HT-29 (cell line): ENCODE results near the gene TRAK1. TPM values are rescaled to one million over a fixed set of nuclear protein-coding genes. Genes with fewer than 3 reads are reported as not detected.

ENCODE experiments used
- DNase-seq: peaks from one replicate; pipeline ENCODE4 v3.0.0-alpha.2; 2015; ENCODE audit warnings: low spot score
- total RNA-seq: library from RNA; depleted of rRNA; stranded (reverse); fragments of >200 nt; shearing (Covaris generic); gene quantifications from 2 replicates; pipeline ENCODE4 v1.2.3, GENCODE V29; 2014

TRAK1 gene
- total RNA-seq, 1 experiment from 2014 or later = 186 TPM

DNA sequence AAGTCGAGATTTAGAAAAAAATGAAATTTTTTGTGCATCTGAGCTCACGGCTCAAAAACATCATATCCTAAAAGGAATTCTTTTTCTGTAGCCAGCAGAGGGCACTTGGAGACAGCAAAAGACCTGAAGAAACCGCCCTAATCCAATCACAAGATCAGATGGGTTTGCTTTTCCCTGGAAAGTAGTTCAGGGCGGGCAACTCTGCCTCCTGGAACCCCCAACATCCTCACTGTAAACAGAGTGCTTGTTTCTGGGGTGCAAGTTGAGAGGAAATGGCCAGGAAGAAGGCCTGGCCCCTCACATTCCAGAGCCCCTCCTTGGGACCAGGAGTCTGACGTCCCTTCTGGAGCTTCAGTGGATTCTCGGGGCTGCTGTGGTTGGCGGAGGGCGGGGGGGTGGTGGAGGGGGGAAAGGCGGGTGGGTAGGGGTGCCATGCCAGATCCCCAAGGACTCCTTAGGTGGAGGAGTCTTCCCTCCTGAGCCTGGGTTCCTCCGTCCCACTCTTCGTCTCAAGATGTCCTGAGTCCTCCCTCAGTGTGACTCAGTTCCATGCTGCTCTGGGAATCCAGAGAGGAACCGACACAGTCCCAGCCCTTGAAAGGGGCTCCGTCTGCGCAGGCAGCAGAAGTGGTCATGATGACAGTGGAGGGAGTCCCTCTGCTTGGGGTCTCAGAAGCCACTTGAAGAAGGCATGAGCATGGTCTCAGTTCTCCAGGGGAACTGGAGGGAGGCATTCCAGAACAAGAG, 139.0 kb downstream of the TRAK1 start:
- DNase-seq = peak; percentile 67

DNA sequence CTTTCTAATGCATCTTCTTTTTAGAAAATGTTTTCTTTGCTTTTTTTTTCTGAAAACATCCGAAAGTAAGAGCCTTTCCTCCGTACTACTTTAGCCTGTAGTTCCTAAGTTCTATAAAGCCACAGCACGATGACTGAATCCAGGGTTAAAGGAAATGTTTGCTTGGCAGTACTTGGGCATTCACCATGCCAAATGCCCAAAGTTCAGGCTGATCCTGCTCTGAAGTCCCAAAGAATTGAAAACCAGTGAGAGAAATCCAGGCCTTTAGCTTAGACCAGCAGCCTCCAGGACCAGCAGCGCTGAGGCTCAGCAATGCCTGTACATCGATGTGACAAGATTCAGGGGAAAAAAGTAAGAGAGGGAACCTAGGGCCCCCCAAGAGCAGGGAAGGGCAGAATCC, 139.7 kb downstream of the TRAK1 start:
- no peak for DNase-seq

DNA sequence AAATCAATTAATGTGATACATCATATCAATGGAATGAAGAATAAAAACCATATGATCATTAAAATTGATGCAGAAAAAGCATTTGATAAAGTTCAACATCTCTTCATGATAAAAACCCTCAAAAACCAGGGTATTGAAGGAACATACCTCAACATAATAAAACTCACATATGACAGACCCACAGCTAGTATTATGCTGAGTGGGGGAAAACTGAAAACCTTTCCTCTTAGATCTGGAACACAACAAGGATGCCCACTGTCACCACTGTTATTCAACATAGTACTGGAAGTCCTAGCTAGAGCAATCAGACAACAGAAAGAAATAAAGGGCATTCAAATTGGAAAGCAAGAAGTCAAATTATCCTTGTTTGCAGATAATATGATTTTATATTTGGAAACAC, 144.4 kb downstream of the TRAK1 start:
- DNase-seq = no peak

DNA sequence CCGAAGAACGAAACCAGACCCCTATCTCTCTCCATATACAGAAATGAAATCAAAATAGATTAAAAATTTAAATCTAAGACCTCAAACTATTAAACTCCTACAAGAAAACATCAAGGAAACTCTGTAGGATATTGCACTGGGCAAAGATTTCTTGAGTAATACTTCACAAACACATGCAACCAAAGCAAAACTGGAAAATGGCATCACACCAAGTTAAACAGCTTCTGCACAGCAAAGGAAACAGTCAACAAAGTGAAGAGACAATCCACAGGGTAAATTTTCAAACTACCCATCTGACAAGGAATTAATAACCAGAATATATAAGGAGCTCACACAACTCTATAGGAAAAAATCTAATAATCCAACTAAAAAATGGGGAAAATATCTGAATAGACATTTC, 145.5 kb downstream of the TRAK1 start:
- no peak for DNase-seq

DNA sequence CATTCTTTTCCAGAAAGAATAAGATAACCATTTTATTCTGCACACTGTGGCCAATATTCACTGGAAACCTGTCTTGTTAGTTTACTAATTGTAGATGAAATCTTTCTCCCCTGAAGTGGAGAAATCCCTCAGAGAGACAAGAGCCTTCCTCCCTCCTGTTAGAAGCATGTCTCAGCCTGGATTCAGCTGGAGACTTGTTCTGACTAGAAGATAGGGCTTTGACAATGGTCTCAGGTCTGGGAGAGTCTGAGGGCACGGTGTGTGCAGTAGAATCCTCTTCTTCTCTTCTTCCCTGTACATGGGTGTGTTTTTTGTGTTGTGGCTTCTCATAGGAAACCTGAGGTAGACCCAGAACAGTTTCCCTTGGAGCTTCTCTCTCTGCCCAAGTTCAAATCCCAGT, 154.9 kb downstream of the TRAK1 start:
- DNase-seq = no peak

DNA sequence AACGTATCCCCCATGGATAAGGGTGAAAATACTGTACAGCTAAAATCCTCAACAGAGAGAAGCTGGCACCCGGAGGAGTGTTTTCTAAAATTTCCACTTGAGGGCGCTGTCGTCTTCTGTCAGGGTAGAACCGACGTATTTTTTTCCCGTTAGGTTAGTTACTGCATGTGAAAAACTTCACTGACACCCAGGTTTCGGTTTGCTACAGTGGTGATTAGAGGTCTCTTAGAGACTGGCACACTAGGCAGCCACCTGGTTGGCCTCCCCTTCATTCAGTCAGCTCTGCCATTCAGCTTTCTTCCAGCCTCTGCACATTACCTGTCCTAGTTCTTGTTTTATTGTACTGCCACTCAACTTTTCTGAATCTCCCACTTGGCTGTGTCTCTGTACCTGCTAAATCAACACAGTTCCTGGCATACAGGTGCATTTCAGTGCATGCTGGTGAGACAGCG, 156.4 kb downstream of the TRAK1 start:
- peak; percentile 82 for DNase-seq

DNA sequence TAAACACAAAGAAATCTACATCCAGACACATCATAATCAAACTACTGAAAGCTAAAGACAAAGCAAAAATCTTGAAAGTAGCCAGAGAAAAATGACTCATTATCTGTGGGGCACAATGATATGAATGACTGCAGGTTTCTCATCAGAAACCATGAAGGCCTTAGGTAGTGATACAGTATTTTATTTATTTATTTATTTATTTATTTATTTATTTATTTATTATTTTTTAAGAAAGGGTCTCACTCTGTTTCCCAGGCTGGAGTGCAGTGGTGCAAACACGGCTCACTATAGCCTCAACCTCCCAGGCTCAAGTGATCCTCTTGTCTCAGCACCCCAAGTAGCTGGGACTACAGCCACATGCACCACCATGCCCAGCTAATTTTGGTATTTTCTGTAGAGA, 159.6 kb downstream of the TRAK1 start:
- DNase-seq = no peak

DNA sequence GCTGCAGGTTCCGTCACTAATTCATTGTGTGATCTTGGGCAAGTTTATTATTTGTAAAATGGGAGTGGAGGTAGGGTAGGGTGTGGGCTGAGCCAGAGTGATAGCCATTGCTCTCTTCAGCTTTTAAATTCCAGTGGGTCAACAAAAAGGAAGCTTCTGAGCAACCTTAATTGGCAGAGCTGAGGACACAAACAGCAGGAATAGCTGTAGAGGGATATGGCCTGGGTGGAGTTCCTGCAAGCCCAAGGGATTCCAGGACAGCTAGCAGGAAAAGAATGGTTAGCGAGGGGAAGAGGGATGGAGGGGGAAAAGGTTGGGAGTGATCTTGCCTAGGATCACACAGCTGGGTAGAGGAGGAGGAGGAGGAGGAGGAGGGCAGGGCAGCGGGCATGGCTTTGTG, 163.4 kb downstream of the TRAK1 start:
- no peak for DNase-seq

DNA sequence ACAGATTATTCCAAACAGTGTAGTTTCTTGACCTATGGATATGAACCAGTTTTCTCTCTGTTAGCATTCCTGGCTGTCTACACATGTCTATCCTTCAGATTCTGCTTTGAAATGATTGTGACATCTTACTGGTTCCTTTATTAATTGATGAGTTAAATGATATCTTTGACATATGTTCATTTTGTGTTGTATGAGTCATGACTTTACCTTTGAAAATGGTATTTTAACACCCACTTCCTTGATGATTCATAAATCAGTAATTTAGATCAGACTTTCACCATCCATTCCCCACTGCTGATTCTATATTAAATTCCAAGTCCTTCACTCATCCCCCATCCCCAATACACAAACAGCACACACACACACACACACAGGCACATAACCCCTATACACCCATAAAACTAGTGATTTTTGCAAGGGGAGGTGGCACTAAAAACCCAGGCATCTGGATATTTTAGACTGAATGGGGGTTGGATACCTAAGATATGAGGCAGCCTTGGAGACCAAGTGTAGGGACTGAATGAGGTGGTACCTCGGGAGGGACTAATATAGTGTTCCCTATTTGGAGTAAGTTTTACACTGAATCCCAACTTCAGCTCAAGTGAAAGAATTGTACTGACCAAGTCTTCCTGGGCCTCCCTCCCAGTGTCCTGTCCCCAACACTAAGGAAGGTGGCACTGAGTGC, 165.1 kb downstream of the TRAK1 start:
- DNase-seq = peak; percentile 39

DNA sequence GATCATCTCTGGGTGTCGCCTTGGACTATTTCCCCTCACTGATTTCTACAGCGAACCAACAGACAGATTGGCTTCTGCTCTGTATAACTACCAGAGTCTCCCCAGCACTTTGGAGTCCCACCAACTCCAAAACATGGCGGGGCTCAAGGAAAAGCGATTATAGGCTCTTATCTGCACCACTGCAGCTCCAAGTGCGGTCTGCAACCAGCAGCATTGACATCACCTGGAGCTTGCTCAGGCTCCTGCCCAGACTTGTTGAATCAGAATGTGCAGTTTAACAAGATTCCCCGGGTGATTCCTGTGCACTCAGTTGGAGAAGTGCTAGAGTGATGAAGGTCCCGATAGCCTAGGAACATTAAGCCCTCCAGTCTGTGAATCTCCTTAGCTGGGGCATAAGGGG, 165.8 kb downstream of the TRAK1 start:
- no peak for DNase-seq

DNA sequence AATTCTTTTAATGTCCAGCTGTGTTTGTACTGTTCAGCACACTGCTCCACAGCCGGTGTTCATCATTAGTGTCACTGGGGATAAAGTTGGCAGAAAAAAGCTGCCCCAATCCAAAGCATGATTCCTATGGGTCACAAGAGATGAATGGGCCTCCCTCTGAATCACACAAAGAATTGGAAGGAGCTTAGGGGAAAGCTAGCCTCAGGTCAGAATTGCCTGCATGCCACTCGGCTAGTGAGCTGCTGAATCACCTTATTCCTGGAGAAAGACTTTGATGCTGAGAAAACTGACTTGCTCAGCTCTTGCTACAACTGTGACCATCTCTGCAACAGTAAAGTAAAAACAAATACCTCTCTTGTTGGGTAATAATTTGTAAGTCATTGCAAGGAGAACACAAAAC, 171.4 kb downstream of the TRAK1 start:
- no peak for DNase-seq

DNA sequence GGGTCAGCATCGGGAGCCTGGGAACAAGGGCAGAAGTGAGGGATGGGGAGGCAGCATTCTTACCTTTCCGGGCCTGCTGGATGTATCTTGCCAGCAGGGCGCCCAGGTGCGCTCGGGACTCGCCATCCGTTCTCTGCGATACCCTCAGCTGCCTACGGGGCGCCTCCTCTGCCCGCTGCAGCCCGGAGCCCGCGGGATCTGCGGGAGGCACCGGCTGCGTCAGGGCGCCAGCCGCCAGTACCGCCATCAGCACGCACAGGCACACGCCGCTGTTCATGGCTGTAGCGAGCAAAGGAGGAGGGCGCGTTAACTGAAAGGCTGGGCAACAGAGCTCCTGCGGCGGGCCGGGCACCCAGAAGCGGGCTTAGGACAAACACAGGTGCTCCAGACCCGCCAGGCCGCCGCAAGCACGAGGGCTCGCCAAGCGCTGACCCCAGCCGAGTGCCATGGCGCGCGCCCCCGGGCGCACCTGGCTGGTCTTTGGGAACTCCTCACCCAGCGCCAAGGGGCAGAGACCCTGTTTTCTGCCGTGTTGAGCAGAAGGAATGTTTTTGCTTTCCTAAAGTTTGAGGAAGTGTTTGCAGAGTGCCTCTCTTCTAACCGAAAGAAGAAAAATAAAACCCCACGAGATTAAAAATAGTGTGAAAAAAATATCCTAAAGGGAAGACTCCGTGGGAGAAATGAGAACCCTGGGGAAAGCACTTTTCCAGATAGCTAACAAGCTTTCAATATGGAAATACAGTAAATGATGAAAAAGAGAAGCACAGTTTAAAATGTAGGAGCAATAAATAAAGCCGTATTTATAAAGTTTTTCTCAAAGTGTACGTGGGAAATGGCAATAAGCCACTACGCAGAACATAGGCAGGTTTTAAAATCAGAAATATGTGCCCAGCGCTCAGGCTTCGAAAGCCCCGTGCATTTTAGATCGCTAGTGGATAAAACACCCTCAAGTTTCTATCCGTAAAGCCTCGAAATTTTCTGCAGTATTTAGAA, 172.5 kb downstream of the TRAK1 start:
- no peak for DNase-seq

DNA sequence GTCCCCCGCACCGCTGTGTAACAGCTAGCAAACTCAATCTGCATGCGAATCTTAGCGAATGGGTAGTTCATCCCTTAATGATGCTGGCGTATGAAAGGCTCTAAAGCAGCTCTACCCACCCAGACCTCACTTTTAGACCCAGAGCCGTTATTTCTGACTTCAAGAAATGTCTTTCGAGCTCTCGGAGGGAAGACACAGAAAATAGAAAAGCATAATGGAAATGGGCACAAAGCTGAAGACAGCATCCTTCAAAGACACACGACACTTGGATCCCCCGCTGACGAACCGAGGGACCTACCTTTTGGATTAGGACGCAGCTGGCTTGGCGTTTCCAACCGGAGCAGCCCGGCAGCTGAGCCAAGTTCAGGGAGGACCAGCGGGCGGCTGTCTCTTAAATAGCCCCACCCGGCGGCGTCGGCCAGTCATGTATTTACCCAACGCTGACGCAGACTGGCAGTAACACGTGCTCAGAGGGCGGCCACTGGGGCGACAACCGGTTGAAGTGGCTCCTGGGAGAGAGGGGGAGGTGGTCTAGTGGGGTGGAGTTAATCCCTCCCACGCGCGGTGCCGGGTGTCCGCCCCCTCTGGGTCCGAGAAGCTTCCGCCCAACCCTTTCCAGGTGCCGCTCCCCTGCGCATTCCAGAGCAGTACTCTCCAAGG, 173.4 kb downstream of the TRAK1 start:
- peak; percentile 41 for DNase-seq

DNA sequence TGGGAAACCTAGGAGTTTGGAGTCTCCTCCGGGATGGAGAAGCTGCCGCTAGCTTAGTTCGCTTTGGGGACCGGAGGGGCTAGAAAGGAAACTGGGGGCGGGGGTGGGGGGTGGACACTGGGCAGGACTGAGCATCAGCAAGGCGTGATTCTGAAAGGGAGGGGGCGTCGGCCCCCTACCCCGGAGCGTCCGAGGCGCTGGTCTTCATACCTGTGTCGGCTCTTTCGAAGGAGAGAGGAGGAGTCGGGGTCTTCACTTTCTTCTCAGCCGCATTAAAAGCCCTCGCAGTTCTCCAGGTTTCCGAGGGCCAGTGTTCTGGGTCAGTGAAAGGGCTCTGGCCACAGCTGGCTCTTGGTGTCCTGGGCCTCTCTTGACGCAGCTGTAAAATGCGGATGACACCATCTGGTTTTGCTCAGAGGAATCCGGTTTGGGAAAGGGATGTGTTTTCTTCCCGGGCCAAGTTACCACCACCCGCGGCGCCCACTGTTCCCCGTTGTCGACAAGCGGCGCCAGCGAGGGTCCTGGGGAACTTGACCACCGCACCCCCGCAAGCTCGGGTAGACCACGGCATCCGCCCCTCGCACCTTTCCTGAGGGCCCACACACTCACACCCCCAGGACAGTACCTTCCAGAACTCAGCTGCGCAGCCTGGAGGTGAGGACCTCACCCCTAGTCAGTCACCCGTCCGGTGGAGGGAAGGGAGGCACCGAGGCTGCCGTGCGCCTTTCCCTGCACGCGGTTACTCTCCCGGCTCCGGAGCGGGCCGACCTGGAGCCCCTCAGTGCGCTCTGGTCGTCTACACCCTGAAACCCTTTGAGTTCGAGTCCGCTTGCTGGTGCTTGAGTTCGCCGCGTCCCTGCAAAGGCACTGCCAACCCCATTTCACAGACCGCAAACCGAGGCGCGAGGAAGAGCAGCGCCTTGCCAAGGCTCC, 174.2 kb downstream of the TRAK1 start:
- DNase-seq = no peak

DNA sequence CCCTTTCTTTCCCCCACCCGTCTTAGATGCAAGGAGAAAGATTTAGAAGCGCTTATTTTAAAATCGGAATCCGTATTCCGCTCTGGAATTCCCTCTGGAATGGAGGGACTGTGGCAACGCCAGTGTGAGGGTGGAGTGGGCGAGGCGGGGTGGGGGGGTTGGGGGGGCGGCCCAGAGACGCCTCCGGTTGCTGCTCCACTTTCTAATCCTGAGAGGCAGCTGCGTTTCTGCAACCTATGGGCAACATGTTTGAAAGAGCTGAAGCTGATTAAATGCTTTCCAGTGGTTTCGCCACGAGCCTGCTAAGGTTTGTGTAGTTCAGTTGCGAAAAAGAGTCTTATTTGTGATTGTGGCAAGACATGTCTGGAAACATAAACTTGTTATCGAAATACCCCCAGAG, 174.9 kb downstream of the TRAK1 start, which contains the start of gene CCK:
CCK (minus strand) TSS at position 101 of the 400 bp plus-strand sequence. CDS start 2,555 bp downstream, outside the sequence.
- DNase-seq = no peak

DNA sequence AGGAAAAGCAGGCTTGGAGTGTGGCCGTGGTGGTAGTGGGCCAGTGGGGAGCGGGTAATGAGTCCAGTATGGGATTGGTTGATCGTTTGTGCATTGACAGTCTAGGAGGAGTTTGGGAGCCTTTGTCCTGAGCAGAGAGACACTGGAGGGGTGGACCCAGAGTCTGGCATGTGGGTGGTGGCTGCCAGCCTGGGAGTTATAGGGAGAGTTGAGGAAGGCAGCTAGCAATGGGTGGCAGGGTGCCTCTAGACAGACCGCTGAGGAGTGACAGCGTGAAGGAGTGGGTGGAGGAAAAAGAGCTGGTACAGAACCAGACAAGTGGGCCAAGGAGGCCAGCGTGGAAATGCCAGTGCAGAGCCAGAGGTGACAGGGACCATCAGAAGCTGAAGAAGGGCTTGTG, 176.7 kb downstream of the TRAK1 start:
- no peak for DNase-seq

DNA sequence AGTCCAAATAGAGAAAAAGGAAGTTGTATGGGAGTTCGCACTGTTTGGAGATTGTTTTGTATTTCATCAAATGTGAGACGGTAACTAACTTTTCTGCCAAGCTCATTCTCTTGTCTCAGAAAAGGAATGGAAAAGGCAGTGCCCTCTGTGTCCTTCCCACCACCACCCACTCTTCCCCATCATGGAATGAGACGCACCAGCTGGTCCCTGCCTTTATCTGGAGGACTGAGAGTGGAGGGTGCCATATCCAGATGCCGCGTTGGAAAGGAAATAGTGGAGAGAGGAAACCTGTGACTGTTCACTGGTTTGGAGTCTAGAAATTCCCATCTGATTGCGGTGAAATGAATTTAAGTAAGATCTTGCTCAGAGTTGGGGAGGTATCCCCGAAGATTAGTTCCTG, 178.5 kb downstream of the TRAK1 start:
- no peak for DNase-seq

DNA sequence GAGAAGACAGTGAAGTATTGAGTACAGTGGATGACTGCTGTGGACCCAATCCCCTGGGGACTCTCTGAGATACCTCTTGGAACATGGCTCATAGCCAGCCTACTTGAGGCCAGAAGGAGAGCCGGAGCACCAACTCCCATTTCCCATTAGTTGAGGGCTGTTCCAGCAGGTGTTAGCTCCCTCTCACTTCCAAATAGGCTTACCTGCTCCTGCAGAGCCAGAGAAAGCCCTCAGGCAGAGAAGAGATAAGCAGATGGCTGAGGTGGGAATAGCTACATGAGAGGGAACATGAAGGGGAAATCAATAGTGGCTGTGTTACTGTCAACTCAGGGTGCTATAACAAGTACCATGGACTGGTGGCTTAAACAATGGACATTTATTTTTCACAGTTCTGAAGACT, 179.4 kb downstream of the TRAK1 start:
- no peak for DNase-seq

DNA sequence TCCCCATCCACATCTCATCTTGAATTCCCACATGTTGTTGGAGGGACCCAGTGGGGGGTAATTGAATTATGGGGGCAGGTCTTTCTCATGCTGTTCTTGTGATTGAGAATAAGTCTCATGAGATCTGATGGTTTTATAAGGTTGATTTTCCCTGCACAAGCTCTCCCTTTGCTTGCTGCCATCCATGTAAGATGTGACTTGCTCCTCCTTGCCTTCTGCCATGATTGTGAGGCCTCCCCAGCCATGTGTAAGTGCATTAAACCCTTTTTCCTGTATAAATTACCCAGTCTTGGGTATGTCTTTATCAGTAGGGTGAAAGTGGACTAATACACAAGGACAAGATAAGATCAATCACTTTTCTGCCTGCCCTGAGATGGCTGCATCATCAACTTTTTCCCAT, 180.6 kb downstream of the TRAK1 start:
- no peak for DNase-seq

DNA sequence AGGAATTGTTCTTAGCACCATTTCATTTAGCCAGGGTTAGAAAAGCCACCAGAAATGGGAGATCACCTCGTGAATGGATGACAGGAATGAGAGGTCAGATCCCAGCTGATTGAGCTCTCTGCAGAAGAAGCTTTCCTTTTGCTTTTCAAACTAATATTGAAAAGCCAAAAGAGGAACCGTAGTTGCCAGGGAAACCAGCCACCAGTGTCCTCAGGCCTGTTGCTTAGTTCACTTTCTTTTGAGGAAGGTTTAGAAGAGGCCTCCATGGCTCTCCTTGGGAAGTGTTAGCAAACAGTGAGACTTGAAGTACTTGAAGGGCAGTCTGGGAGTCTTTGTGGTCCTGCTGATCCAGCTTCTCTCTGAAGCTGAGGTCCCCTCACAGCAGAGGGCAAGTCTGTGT, 182.2 kb downstream of the TRAK1 start:
- no peak for DNase-seq
